Stimulated activated effector memory CD8-positive, alpha-beta T cell treated with anti-CD3 and anti-CD28 coated beads, Interleukin-12 subunit alpha, Interleukin-12 subunit beta, amount 100 ng/mL, for 72 hours (primary cell): ENCODE data around the gene PRND.
"Not testable (repeated sequence)": the region's sequence is repeated elsewhere in the genome, so short reads cannot be mapped to it uniquely, and the experiment has no call there.

Source experiments
- ATAC-seq: fragments of 150-1000 bp; cut with Tn5 transposase; 2 replicates; pipeline ENCODE4 v1.10.0; 2021
- DNase-seq, 2 donors: peaks; one replicate each; pipeline ENCODE4 v3.0.0; 2021 to 2022; ENCODE audit warnings: low spot score in 2 of 2
- H3K27ac Mint-ChIP-seq: one replicate; pipeline ENCODE4 v1.8.0; 2022; ENCODE audit warnings: mild to moderate bottlenecking, mixed read lengths
- H3K36me3 Mint-ChIP-seq: one replicate; pipeline ENCODE4 v1.8.0; 2022; ENCODE audit warnings: mild to moderate bottlenecking, mixed read lengths
- H3K4me1 Mint-ChIP-seq: one replicate; pipeline ENCODE4 v1.8.0; 2022; ENCODE audit warnings: mixed read lengths
- H3K4me3 Mint-ChIP-seq: one replicate; pipeline ENCODE4 v1.8.0; 2022; ENCODE audit warnings: mild to moderate bottlenecking, mixed read lengths
- H3K9me3 Mint-ChIP-seq: one replicate; pipeline ENCODE4 v1.8.0; 2022; ENCODE audit warnings: mixed read lengths

The PRND gene

DNA sequence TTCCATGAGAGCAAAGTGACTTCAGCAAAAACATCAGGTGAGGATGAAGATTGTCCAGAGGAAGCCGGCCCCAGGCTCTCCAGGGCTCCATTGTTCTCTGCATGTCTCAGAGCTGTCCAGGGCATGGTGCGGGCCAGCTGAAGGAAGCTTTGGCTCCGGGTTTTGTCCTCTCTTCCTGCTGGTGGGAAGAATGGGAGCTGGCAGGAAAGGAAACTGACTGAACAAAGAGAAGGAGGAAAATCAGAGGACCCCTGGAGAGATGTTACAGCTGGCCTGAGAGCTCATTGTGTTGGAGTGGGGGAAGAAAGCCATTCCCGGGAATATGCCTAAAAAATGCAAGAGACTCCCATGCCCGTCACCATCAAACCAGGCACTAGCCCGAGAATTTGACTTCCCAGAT, 27.1 kb downstream of the PRND start:
- H3K36me3 Mint-ChIP-seq: no peaks in the 10 kb centered on the region
- H3K9me3 Mint-ChIP-seq: peaks cover 4% of the 10 kb centered on the region
- no peak for ATAC-seq
- no peak overlapping the region for H3K27ac Mint-ChIP-seq
- H3K4me3 Mint-ChIP-seq: no peak overlapping the region
- no peak for DNase-seq
- H3K4me1 Mint-ChIP-seq: no peaks in the 10 kb centered on the region

DNA sequence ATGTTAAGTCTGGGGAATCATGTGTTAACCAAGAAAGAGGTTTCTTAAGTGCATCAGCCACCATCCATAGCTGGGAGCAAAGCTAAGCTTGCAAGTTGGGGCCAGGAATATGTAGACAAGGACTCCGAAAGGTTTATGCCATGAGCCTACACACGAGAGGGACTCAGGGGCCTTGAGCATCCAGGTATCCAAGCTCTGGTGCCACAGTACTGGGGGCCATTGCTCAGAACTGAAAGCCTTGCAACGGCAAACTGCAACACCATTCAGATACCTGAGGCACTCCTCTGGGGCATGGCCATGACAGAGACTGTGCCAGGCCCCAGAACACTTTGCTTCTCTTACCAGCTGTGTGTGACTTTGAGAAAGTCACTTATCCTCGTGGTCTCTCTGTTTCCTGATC, 27.6 kb downstream of the PRND start:
- H3K27ac Mint-ChIP-seq: no peak overlapping the region
- peaks cover 4% of the 10 kb centered on the region for H3K9me3 Mint-ChIP-seq
- no peak for ATAC-seq
- no peak for DNase-seq
- no peaks in the 10 kb centered on the region for H3K36me3 Mint-ChIP-seq
- H3K4me3 Mint-ChIP-seq: no peak overlapping the region
- H3K4me1 Mint-ChIP-seq: no peaks in the 10 kb centered on the region

DNA sequence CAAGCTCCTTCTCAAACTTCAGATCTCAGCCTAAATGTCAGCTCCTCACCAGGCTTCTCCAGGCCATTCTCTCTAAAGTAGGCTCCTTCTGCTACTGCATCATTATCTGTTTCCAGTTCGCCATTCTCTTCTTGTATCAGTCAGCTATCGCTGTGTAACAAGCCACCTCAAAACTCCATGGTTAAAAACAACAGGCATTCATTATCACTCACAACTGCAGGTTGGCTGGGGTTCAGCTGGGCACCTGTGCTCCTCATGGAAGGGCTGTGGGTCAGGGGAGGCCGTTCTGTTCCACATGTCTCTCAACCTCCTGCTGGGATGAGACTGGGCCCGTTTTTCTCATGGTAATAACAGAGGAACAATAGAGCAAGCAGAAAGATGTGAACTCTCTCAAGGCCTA, 28.7 kb downstream of the PRND start:
- peaks cover 4% of the 10 kb centered on the region for H3K9me3 Mint-ChIP-seq
- no peak for DNase-seq
- no peaks in the 10 kb centered on the region for H3K4me1 Mint-ChIP-seq
- no peak overlapping the region for H3K27ac Mint-ChIP-seq
- H3K36me3 Mint-ChIP-seq: no peaks in the 10 kb centered on the region
- no peak overlapping the region for H3K4me3 Mint-ChIP-seq
- ATAC-seq: no peak

DNA sequence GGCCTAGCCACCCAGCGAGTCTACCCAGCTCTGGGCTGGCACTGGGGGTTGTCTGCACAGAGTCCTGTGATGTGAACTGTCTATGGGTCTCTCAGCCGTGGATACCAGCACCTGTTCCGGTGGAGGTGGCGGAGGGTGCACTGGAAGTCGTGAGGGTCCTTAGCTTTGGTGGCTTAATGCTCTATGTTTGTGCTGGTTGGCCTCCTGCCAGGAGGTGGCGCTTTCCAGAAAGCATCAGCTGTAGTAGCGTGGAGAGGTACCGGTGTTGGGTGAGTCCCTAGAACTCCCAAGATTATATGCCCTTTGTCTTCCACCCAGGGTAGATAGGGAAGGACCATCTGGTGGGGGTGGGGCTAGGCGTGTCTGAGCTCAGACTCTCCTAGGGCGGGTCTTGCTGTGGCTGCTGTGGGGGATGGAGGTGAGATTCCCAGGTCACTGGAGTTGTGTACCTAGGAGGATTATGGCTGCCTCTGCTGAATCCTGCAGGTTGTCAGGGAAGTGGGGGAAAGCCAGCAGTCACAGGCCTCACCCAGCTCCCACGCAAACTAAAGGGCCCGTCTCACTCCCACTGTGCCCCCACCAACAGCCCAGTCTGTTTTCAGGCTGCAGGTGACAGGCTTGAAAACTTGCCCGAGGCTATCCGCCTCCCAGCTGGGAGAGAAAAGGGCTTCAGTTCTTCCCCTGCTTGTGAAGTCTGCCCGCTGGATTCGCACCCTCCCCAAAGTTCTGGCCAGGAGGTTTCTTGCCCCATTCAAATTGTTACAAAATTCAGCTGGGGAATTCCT, 37.6 kb downstream of the PRND start:
- not testable (repeated sequence) for H3K4me3 Mint-ChIP-seq, H3K4me1 Mint-ChIP-seq, H3K36me3 Mint-ChIP-seq, H3K27ac Mint-ChIP-seq, ATAC-seq, H3K9me3 Mint-ChIP-seq
- peak in 1 of 2 donors; percentile 70 for DNase-seq

DNA sequence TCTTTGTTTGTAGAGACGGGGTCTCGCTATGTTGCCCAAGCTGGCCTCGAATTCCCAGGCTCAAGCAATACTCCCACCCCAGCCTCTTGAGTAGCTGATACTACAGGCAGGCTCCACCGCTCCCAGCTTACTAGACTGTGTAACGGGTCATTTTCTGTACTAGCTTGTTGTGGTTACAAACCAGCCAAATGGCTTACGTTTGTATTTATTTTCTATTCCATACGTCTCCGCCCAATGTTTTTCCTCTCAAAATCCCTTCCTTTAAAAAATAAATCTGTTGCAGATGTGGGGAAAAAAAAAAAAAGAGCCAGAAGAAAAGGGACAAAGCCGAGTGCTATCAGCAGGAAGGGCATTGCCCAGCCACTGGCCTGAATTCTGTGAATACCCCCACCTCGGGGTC, 41.6 kb downstream of the PRND start:
- DNase-seq: no peak
- Mint-ChIP-seq H3K36me3 (no peaks in the 10 kb centered on the region), H3K9me3 (no peaks in the 10 kb centered on the region), H3K27ac (no peak overlapping the region), H3K4me3 (no peak overlapping the region), H3K4me1 (peaks cover 13% of the 10 kb centered on the region)
- ATAC-seq: no peak

DNA sequence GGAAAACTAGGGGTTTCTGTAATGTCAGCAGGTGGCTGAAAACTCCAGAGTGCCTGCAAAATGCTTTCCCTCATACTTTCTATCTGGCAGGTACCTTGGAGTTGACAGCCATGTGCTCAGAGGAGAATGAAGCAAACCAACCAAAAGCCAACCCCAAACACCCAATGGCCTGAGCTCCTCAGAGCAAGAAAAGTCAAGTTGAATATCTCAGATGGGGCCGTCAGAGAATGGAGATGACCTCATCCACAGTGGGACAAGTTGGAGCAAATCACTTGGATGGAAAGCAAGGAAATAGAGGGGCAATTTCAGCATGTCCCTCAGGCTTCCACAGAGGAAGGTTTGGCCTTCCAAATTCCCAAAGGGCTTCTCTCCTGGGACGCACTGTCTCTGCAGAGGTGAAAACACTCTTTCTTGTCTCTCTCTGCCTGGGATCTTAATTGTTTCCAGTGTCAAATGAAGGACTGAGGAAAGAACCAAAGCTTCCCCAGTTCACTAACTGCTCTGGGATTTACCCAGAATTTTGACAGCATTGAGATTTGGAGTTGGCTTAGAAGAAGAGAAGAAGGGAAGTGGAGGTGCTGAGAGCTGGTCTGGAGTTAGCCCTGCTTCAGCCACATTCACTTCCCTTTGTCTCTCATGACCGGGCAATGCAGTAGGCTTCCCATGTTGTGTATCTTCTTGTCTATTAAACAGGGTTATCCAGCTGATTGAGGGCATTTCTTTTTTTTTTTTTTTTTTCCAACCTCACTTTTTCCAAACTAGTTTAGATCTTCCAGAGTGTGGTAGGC, 42.2 kb downstream of the PRND start:
- Mint-ChIP-seq H3K4me1 (peaks cover 13% of the 10 kb centered on the region), H3K4me3 (no peak overlapping the region), H3K9me3 (no peaks in the 10 kb centered on the region), H3K27ac (no peak overlapping the region), H3K36me3 (no peaks in the 10 kb centered on the region)
- no peak for ATAC-seq
- DNase-seq: no peak

DNA sequence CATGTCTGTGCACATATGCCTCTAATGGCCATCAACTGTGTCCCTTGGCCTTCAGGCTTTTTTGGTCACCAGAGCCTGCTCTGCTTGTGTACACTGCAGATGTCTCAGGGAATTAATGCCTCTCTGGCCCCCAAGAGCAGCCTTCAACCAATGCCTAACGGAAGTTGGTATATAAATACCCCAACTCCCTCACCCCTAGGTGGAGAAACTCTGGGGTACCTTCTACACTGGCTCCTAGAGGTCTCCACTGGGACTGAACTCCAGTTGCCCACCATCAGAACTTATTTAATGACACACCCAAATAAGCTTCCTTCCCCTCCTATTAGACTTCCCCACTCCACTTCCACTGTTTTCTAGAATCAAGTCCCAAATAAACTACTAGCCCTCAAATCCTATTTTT, 43.1 kb downstream of the PRND start:
- Mint-ChIP-seq H3K27ac (no peak overlapping the region), H3K4me3 (no peak overlapping the region), H3K4me1 (peaks cover 13% of the 10 kb centered on the region), H3K9me3 (no peaks in the 10 kb centered on the region), H3K36me3 (no peaks in the 10 kb centered on the region)
- DNase-seq: no peak
- ATAC-seq: no peak

DNA sequence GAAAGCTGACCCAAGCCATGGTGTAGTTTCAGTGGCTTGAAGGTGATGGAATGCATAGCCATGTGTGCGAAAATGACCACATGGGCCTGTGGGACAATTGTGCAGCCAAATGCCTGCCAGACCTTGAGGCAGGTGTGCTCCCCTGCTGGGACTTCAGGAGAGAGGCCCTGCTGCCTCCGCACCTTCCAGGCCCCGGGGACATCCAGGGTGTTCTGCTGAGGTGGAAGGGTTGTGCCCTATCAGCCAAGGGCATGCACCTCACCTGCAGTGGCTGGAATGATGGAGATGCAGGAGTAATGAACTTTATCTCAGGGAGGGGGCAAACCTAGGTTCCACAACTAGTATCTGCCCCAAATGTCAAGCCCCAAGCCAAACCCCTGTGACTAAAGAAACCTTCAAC, 44.0 kb downstream of the PRND start:
- Mint-ChIP-seq H3K36me3 (no peaks in the 10 kb centered on the region), H3K9me3 (no peaks in the 10 kb centered on the region), H3K4me1 (peaks cover 13% of the 10 kb centered on the region), H3K4me3 (no peak overlapping the region), H3K27ac (no peak overlapping the region)
- no peak for ATAC-seq
- no peak for DNase-seq

DNA sequence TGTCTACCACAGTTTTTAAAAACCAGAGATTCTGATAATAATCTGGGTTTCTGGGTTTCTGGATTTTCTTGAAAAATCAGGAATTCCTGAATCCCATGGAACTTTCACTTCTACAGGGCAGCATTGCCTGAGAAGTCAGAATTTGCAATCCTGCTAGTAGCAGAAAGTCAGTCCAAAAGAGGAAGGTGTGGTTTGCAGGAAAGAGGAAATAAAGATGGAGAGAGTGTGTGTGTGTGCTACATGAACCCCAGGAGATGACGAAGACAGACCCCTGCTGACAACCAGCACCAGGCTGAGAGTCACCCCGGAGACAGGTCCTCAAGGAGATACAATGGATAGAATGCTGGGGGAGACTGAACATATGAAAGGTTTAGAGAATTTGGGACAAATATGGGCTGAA, 44.9 kb downstream of the PRND start:
- ATAC-seq (no peak), DNase-seq (no peak)
- Mint-ChIP-seq H3K27ac (no peak overlapping the region), H3K9me3 (peaks cover 7% of the 10 kb centered on the region), H3K36me3 (no peaks in the 10 kb centered on the region), H3K4me1 (peaks cover 6% of the 10 kb centered on the region), H3K4me3 (no peak overlapping the region)

DNA sequence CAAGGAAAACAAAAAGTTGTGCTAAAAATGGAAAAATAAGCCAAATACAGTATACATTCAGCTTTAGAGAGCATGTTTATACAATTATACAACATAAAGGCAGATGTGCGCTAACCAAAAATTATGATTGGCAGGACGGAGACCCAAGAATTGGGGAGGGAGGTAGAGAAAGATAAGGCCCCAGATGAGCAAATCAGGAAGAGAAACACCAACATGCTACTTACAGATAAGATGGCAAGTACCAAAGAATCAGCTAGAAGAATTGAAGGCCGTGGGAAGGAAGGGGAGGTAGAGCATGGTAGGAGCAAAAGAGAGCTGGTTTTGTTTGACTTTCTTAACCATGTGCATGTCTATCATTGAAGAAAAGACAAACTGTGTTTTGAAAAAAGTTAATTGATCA, 45.4 kb downstream of the PRND start:
- Mint-ChIP-seq H3K27ac (no peak overlapping the region), H3K9me3 (peaks cover 9% of the 10 kb centered on the region), H3K4me3 (no peak overlapping the region), H3K36me3 (no peaks in the 10 kb centered on the region), H3K4me1 (peaks cover 5% of the 10 kb centered on the region)
- no peak for DNase-seq
- ATAC-seq: no peak

DNA sequence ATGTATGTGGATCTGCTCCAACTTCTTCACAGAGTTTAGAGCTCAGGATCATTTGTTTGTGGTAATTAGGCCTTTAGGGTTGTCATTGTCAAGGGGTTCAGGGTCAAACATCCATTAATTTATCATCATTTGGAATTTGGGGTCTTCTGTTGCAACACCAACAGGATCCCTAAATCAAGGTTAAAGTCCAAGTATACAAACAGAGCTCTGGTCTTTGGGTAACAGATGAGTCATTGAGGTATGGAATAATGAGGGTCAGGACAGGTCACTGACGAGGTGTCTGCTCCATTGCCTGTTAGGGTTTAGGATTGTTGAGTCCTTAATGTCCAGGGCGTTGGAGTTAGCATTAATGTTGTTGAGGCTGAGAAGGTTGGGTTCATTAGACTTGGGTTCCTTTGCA, 47.6 kb downstream of the PRND start:
- Mint-ChIP-seq H3K36me3 (no peaks in the 10 kb centered on the region), H3K4me3 (no peak overlapping the region), H3K9me3 (peaks cover 18% of the 10 kb centered on the region), H3K27ac (no peak overlapping the region), H3K4me1 (peaks cover 5% of the 10 kb centered on the region)
- ATAC-seq (no peak), DNase-seq (no peak)

DNA sequence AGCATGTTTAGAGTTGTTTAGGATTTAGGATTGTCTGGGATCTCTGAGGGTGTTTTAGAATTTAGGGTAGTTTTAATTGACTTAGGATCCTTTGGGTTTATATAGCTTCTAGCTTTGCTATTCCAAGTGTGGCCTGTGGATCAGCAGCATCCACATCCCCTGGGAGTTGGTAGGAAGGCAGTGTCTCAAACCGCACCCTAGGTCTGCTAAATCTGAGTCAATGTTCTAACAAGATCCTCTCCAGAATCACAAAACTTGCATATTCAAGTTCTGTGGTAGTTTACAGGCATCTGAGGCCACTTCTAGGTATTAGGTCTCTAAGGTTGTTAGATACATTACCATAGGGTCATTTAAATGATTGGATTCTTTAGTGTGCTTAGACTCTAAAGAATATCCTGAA, 48.3 kb downstream of the PRND start:
- H3K36me3 Mint-ChIP-seq: no peaks in the 10 kb centered on the region
- H3K27ac Mint-ChIP-seq: no peak overlapping the region
- peaks cover 5% of the 10 kb centered on the region for H3K4me1 Mint-ChIP-seq
- DNase-seq (no peak), ATAC-seq (no peak)
- no peak overlapping the region for H3K4me3 Mint-ChIP-seq
- H3K9me3 Mint-ChIP-seq: peaks cover 18% of the 10 kb centered on the region

DNA sequence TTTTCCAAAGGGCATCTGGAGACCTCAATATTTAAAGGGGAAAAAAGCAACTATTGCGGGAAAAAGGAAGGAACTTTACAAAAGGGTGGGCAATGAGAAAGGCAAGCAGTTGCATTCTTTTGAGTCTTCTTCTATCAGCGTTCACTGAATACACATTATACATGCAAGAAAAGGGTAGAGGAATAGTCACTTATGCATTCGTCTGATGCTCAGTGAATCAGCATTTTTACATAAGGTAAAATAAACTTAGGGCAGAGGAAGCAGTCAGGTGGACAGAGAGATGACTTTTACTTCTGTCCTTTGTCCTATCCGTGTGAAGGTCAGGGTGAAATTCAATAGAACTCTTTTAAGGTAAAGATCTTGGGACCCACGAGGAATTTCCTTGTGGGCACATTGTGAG, 49.3 kb downstream of the PRND start:
- Mint-ChIP-seq H3K4me1 (peaks cover 5% of the 10 kb centered on the region), H3K9me3 (peaks cover 18% of the 10 kb centered on the region), H3K36me3 (no peaks in the 10 kb centered on the region), H3K4me3 (no peak overlapping the region), H3K27ac (no peak overlapping the region)
- DNase-seq: no peak
- no peak for ATAC-seq

DNA sequence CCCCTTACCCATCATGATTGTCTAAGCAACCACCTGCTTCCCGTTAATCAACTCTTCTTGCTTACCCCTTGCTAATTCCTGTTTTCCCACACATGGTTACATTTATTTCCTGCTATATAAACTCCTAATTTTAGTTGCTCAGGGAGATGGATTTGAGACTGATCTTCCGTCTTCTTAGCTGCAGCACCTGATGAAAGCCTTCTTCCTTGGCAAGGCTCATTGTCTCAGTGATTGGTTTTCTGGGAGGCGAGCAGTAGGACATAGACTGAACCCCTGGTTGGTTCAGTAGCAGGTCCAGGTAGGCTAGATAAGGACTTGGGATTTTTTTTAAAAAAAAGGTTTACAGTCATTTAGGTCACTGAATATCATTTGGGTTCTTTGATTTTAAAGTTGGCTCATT, 50.4 kb downstream of the PRND start:
- DNase-seq (no peak), ATAC-seq (no peak)
- Mint-ChIP-seq H3K27ac (no peak overlapping the region), H3K36me3 (no peaks in the 10 kb centered on the region), H3K9me3 (peaks cover 18% of the 10 kb centered on the region), H3K4me1 (no peaks in the 10 kb centered on the region), H3K4me3 (no peak overlapping the region)

DNA sequence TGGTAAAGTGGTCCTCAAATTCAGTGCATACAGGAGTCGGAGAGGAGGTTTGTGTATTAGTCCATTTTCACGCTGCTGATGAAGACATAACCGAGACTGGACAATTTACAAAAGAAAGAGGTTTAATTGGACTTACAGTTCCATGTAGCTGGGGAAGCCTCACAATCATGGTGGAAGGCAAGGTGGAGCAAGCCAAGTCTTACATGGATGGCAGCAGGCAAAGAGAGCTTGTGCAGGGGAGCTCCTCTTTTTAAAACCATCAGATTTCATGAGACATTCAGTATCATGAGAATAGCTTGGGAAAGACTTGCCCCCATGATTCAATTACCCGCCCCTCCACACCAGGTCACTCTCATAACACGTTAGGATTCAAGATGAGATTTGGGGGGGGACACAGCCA, 51.3 kb downstream of the PRND start:
- ATAC-seq, H3K4me3 Mint-ChIP-seq, H3K4me1 Mint-ChIP-seq, H3K36me3 Mint-ChIP-seq, DNase-seq, H3K27ac Mint-ChIP-seq: not testable (repeated sequence)
- peaks cover 18% of the 10 kb centered on the region for H3K9me3 Mint-ChIP-seq

DNA sequence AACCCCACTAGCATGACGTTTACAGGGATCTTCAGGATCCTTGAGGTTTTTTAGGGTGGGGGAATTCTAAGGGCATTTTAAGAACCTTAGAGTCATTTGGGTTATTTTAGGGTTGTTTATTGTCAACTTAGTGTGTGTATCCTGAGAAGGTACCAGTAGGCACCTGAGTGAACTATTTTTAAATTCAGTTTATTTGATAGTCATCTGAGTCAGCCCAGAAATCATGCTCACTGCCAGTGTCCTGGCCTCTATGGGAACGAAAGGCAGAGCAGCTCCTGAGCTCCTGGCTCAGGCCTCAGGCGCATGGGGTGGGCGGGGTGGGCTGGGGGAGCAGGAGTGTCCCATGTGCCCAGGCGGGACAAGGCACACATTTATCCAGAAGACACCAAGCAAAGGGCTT, 52.0 kb downstream of the PRND start:
- DNase-seq (no peak), ATAC-seq (no peak)
- peaks cover 18% of the 10 kb centered on the region for H3K9me3 Mint-ChIP-seq
- H3K4me3 Mint-ChIP-seq: no peak overlapping the region
- no peaks in the 10 kb centered on the region for H3K36me3 Mint-ChIP-seq
- H3K4me1 Mint-ChIP-seq: no peaks in the 10 kb centered on the region
- no peak overlapping the region for H3K27ac Mint-ChIP-seq
